NB4 (cell line): Measurements from ENCODE around the gene ST14.
"Not testable (repeated sequence)": the region's sequence is repeated elsewhere in the genome, so short reads cannot be mapped to it uniquely, and the experiment has no call there.

Source experiments
- DNase-seq: peaks from one replicate; pipeline ENCODE4 v3.0.0; 2010; ENCODE audit warnings: low read depth
- H3K4me3 ChIP-seq: one replicate; pipeline ENCODE4 v1.5.1; 2011; ENCODE audit warnings: mild to moderate bottlenecking, low read depth, low read length, moderate library complexity
- MYC ChIP-seq: IDR thresholded peaks from 2 replicates; pipeline ENCODE4 v1.6.1; 2011; ENCODE audit warnings: low read depth, low read length
- POLR2A ChIP-seq: IDR thresholded peaks from 2 replicates; pipeline ENCODE4 v1.6.1; 2011; ENCODE audit warnings: mild to moderate bottlenecking; ENCODE audit not compliant: insufficient read length; ENCODE audit errors: extremely low read depth
- TF ChIP-seq, protein P1 (sequence below): IDR thresholded peaks from 2 replicates; pipeline ENCODE4 v1.6.1; 2011; ENCODE audit warnings: low read depth, low read length
- TF ChIP-seq, protein P2 (sequence below): IDR thresholded peaks from one replicate; pipeline ENCODE4 v1.5.1; 2012; ENCODE audit warnings: low read depth, low read length

Gene ST14

DNA sequence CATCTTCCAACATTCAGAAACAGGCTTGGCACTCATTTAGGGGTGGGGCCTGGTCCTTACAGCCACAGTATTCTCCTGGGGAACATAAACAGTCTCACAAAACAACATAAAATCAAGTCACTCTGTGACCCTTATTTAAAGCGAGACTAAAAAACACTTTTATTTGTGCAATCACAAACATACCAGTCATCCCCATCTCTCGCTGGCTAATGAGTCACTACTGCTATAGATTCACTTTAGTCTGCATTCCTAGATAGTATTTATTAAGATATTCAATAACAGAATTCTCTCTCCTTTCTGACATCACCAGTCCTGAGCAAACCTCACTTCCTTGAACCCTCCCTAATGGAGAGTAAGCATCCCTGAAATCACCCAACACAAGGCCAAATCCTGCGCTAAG, 87.2 kb downstream of the ST14 start:
- no peak for DNase-seq
- TF ChIP-seq POLR2A (no peak), MYC (no peak)
- TF ChIP-seq, protein P1, sequence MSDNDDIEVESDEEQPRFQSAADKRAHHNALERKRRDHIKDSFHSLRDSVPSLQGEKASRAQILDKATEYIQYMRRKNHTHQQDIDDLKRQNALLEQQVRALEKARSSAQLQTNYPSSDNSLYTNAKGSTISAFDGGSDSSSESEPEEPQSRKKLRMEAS: no peak
- TF ChIP-seq, protein P2, sequence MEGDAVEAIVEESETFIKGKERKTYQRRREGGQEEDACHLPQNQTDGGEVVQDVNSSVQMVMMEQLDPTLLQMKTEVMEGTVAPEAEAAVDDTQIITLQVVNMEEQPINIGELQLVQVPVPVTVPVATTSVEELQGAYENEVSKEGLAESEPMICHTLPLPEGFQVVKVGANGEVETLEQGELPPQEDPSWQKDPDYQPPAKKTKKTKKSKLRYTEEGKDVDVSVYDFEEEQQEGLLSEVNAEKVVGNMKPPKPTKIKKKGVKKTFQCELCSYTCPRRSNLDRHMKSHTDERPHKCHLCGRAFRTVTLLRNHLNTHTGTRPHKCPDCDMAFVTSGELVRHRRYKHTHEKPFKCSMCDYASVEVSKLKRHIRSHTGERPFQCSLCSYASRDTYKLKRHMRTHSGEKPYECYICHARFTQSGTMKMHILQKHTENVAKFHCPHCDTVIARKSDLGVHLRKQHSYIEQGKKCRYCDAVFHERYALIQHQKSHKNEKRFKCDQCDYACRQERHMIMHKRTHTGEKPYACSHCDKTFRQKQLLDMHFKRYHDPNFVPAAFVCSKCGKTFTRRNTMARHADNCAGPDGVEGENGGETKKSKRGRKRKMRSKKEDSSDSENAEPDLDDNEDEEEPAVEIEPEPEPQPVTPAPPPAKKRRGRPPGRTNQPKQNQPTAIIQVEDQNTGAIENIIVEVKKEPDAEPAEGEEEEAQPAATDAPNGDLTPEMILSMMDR: no peak
- H3K4me3 ChIP-seq: no peak overlapping the region

DNA sequence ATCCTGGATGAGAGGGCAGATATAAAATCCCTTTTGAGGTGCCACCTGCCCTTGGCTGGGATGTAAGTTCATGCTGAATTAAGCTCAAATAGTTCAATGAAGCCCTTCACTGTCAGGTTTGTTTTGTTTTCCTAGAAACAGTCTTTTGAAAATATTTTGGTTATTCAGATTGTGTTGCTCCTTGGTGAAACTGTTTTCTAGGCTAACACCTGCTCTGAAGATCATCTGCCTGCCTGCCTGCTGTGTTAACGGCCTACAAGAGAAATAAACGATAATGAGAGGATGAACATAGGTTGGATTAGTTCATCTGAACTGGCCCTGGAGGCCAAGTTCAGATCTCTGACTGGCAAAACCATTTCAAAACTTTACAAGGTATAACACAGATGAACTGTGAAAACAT, 87.7 kb downstream of the ST14 start:
- TF ChIP-seq, protein P1: no peak
- TF ChIP-seq MYC (no peak), POLR2A (no peak)
- TF ChIP-seq, protein P2: no peak
- DNase-seq: no peak
- no peak overlapping the region for H3K4me3 ChIP-seq

DNA sequence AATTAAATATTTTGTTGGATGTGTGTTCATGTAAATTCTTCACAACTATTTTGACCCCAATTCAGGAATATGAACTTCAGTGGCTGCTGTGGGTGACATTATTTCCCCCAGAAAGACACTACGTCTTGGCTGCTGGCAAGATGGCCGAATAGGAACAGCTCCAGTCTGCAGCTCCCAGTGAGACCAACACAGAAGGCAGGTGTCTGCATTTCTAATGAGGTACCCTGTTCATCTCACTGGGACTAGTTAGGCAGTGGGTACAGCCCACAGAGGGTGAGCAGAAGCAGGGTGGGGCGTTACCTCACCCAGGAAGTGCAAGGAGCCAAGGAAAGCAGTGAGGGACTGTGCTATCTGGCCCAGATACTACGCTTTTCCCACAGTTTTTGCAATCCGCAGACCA, 89.8 kb downstream of the ST14 start:
- no peak for DNase-seq
- TF ChIP-seq, protein P2: no peak
- TF ChIP-seq MYC: no peak
- TF ChIP-seq, protein P1: no peak
- no peak for TF ChIP-seq POLR2A

DNA sequence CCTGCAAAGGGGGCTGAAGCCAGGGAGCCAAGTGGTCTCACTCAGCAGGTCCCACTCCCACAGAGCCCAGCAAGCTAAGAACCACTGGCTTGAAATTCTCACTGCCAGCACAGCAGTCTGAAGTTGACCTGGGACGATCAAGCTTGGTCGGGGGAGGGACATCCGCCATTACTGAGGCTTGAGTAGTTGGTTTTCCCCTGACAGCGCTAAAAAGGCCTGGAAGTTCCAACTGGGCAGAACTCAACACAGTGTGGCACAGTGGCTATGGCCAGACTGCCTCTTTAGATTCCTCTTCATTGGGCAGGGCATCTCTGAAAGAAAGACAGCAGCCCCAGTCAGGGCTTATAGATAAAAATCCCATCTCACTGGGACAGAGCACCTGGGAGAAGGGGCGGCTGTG, 90.3 kb downstream of the ST14 start:
- not testable (repeated sequence) for H3K4me3 ChIP-seq, DNase-seq

More for the DNA sequence above, 89.8 kb downstream of the ST14 start:
- no peak overlapping the region for H3K4me3 ChIP-seq

DNA sequence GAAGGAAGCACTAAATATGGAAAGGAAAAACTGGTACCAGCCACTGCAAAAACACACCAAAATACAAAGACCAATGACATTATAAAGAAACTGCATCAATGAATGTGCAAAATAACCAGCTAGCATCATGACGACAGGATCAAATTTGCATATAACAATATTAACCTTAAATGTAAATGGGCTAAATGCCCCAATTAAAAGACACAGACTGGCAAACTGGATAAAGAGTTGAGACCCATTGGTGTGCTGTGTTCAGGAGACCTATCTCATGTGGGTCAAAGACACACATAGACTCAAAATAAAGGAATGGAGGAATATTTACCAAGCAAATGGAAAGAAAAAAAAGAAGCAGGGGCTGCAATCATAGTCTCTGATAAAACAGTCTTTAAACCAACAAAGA, 92.2 kb downstream of the ST14 start:
- H3K4me3 ChIP-seq, DNase-seq: not testable (repeated sequence)
